Globus pallidus (tissue), 1 donor: ENCODE data around the gene PHLDB2.
"Not testable (repeated sequence)": the region's sequence is repeated elsewhere in the genome, so short reads cannot be mapped to it uniquely, and the experiment has no call there.

Source experiments
- DNase-seq: peaks from one replicate; pipeline ENCODE4 v3.0.0-alpha.2; 2015; ENCODE audit warnings: low spot score

PHLDB2 gene

GRCh38 chr3:111859061-111859973 lies at the start of gene PHLDB2:
PHLDB2 (plus strand) TSS chr3:111859265; CDS start chr3:111884078, 24,813 bp downstream.
- no peak for DNase-seq

GRCh38 chr3:111810909-111811308 lies 48.2 kb upstream of the PHLDB2 start:
- DNase-seq, result no peak

DNA sequence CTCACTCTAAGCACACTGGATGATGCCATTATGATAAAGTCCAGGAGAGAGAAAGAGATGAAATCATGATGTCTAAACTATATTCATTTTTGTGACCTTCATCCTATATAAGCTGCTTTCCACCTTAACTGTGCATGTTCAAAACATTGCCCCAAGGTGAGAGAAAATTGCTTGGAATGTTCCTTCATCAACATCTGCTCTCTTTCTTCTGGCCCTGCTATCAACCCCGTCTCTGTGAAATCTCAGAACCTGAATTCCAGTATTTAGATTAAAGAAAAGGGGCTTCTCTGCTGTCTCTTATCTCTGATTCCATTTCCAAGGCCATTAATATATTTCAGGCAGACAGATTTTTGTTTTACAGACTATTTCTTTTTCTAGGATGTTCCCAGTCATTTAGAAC lies 47.3 kb upstream of the PHLDB2 start:
- DNase-seq, result no peak

- no peak for DNase-seq
Observed at GRCh38 chr3:111812701-111813100, 46.4 kb upstream of the PHLDB2 start.

DNA sequence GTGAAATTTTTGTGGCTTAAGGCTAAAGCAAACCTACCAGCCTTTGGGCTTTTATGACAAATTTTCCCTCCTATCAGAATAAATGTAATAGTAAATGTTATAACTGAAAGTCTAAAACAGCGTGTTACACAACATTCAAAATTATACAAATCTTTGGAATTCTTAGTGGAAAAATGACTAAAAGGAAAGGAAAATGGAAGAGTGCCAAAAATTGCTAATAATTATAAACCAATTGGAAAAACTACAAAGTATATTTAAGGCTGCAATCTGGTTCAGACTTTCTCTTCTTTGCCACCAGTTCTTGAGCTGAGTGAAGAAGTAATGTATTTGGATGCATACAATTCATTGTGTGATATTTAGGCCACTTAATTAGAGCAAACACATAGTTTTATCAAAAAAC lies 45.6 kb upstream of the PHLDB2 start:
- DNase-seq, result no peak

- no peak for DNase-seq
Observed at GRCh38 chr3:111813979-111814378, 45.1 kb upstream of the PHLDB2 start.

DNA sequence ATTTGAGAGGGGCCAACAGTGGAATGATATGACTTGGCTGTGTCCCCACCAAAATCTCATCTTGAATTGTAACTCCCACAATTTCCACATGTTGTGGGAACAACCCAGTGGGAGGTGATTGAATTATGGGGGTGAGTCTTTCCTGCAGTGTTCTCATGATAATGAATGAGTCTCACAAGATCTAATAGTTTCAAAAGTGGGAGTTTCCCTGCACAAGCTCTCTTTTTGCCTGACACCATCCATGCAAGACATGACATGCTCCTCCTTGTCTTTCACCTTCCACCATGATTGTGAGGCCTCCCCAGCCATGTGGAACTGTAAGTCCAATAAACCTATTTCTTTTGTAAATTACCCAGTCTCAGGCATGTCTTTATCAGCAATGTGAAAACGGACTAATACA lies 42.3 kb upstream of the PHLDB2 start:
- not testable (repeated sequence) for DNase-seq

DNA sequence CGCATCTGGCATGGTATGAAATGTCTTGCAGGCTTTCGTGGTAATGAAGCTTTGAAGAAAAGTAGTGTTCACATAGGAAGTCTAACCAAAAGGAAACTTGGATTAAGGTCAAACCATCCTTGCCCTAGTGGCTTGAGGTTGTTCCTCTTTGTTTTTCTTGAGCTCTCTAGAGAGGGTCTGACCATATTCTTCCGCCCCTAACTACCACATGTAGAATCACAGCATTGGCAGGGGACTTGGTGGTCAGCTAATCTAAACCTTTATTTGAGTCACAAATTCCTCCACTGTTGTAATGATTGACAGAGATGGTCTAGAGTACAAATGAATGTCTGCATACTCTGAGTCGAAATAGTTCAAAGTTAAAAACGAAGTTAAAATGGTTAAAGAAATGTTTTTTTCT lies 39.1 kb upstream of the PHLDB2 start:
- no peak for DNase-seq

DNA sequence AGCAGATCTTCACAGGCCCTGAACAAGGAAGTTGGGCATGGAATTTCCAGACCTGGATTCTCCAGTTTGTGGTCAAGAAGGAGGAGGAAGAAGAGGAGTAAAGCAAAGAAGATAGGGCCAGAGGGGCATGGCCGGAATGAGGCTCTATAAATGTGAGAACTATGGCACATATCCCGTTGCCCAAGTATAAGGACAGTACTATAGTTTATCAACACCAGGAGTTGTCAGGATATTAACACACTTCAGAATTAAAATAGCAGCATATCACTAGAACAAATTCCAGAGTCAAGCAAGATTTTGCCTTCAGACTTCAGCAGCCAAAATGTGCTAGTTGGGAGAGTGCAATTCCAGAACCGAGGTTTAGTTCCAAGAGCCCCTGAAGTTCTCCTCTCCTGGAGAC lies 38.4 kb upstream of the PHLDB2 start:
- no peak for DNase-seq

- DNase-seq, result no peak
Observed at GRCh38 chr3:111821891-111822290, 37.2 kb upstream of the PHLDB2 start.

- DNase-seq, result no peak
Observed at GRCh38 chr3:111822804-111823203, 36.3 kb upstream of the PHLDB2 start.

- DNase-seq, result no peak
Observed at GRCh38 chr3:111823341-111823855, 35.7 kb upstream of the PHLDB2 start.

GRCh38 chr3:111824351-111824750 lies 34.7 kb upstream of the PHLDB2 start:
- DNase-seq, result no peak

DNA sequence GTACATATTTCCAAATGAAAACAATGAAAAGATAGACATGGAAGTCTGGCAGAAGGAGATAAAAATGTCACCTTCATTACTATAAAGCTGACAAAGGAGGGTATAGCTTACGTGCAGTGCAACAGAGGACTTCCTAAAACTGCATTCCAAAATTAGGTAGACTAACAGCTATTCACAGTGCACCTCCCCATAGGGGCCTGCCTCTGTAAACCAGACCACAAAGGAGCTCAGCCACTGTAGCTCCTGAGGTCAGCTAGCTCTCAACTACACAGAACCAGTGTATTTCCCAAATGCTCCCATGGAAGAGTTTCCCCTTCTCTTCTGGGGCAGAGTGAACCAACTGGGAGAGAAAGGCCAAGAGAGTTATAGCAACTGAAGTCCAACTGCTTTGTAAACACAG lies 31.2 kb upstream of the PHLDB2 start:
- DNase-seq, result no peak

- no peak for DNase-seq
Observed at GRCh38 chr3:111828530-111828929, 30.5 kb upstream of the PHLDB2 start.

GRCh38 chr3:111829023-111829422 lies 30.0 kb upstream of the PHLDB2 start:
- DNase-seq, result no peak

- DNase-seq, result no peak
Observed at GRCh38 chr3:111831840-111832239, 27.2 kb upstream of the PHLDB2 start.

GRCh38 chr3:111837112-111837511 lies 22.0 kb upstream of the PHLDB2 start:
- no peak for DNase-seq

GRCh38 chr3:111838133-111838532 lies 20.9 kb upstream of the PHLDB2 start:
- no peak for DNase-seq

DNA sequence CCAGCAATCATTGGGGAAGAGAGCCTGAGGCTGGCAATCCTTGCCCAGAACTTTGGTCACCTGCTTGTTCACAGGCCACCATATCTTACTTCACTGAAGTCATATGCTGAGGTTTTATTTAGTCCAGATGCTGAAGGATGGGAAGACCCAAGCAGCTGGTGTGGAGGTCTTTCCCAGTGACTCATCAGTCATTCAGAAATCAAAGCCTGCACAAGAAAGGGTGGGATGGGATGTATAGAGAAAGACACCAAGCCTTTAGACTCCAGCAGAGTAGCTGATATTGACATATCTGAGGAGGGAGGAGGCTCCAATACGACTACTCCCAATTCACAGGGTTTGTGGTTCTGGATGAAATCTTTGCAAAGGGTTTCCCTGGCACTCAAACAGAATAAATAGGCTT lies 13.0 kb upstream of the PHLDB2 start:
- no peak for DNase-seq

- no peak for DNase-seq
Observed at GRCh38 chr3:111846717-111847116, 12.3 kb upstream of the PHLDB2 start.

- no peak for DNase-seq
Observed at GRCh38 chr3:111848283-111848682, 10.8 kb upstream of the PHLDB2 start.

GRCh38 chr3:111848778-111849177 lies 10.3 kb upstream of the PHLDB2 start:
- DNase-seq, result no peak

DNA sequence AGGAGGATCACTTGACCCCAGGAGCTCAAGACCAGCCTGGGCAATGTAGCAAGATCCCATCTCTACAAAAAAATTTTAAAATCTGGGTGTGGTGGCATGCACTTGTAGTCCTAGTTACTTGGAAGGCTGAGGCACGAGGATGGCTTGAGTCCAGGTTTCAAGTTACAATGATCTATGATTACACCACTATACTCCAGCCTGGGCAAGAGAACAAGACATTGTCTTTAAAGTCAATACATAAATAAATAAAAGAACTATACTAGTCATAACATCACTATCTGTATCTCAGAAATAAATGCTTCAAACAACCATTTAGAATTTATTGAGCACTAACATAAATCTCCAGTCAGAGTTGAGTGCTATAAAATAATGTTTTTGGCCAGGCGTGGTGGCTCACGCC lies 8.5 kb upstream of the PHLDB2 start:
- no peak for DNase-seq
